Measurements from ENCODE around the gene MED7.

The MED7 gene

GRCh38 chr5:157180374-157181264 lies 38.0 kb upstream of the MED7 start, which contains the start of gene ITK:
Gene ITK (plus strand): TSS chr5:157180840. CDS start chr5:157180978, 138 bp downstream.
- peak within 1 kb of the TSS in 2 of 5 donors; percentile 33 to 40 for H3K4me3 ChIP-seq (ENCODE audit: low read depth in 1 of 5, low read length in 5 of 5)
- H3K4me1 ChIP-seq (ENCODE audit: control insufficient read depth in 5 of 5, insufficient read depth in 5 of 5, low read length in 5 of 5): no peaks in the 10 kb centered on the region
- H3K9me3 ChIP-seq (ENCODE audit: control insufficient read depth in 5 of 5, low read length in 5 of 5): peaks cover 0 to 3% (median 0%) of the 10 kb centered on the region in 5 donors
- H3K36me3 ChIP-seq (ENCODE audit: control insufficient read depth in 5 of 5, insufficient read depth in 5 of 5, low read length in 5 of 5): no peaks in the 10 kb centered on the region
- H3K27ac ChIP-seq (ENCODE audit: low read depth, low read length): no peak within 1 kb of the TSS
- H3K27me3 ChIP-seq (ENCODE audit: control insufficient read depth in 5 of 5, insufficient read depth in 4 of 5, low read length in 5 of 5): peaks cover 0 to 3% (median 0%) of the 10 kb centered on the region in 5 donors
- H3K9ac ChIP-seq (ENCODE audit: low read length in 5 of 5): no peak within 1 kb of the TSS

GRCh38 chr5:157178966-157179365 lies 36.3 kb upstream of the MED7 start:
- Histone ChIP-seq H3K9me3 (ENCODE audit: control insufficient read depth in 5 of 5, low read length in 5 of 5) (no peaks in the 10 kb centered on the region), H3K4me1 (ENCODE audit: control insufficient read depth in 5 of 5, insufficient read depth in 5 of 5, low read length in 5 of 5) (no peaks in the 10 kb centered on the region), H3K36me3 (ENCODE audit: control insufficient read depth in 5 of 5, insufficient read depth in 5 of 5, low read length in 5 of 5) (no peaks in the 10 kb centered on the region), H3K27me3 (ENCODE audit: control insufficient read depth in 5 of 5, insufficient read depth in 4 of 5, low read length in 5 of 5) (peaks cover 0 to 3% (median 0%) of the 10 kb centered on the region in 5 donors), H3K27ac (ENCODE audit: low read depth, low read length) (no peak overlapping the region), H3K9ac (ENCODE audit: low read length in 5 of 5) (no peak overlapping the region), H3K4me3 (ENCODE audit: low read depth in 1 of 5, low read length in 5 of 5) (no peak overlapping the region)

- no peaks in the 10 kb centered on the region for H3K4me1 ChIP-seq (ENCODE audit: control insufficient read depth in 5 of 5, insufficient read depth in 5 of 5, low read length in 5 of 5)
- no peak overlapping the region for H3K9ac ChIP-seq (ENCODE audit: low read length in 5 of 5)
- H3K36me3 ChIP-seq (ENCODE audit: control insufficient read depth in 5 of 5, insufficient read depth in 5 of 5, low read length in 5 of 5): no peaks in the 10 kb centered on the region
- H3K27me3 ChIP-seq (ENCODE audit: control insufficient read depth in 5 of 5, insufficient read depth in 4 of 5, low read length in 5 of 5): peaks cover 0 to 3% (median 0%) of the 10 kb centered on the region in 5 donors
- no peak overlapping the region for H3K27ac ChIP-seq (ENCODE audit: low read depth, low read length)
- no peaks in the 10 kb centered on the region for H3K9me3 ChIP-seq (ENCODE audit: control insufficient read depth in 5 of 5, low read length in 5 of 5)
- H3K4me3 ChIP-seq (ENCODE audit: low read depth in 1 of 5, low read length in 5 of 5): no peak overlapping the region
Measured at GRCh38 chr5:157177953-157178352, 35.3 kb upstream of the MED7 start.

GRCh38 chr5:157175071-157175612 lies 32.5 kb upstream of the MED7 start:
- Histone ChIP-seq H3K9me3 (ENCODE audit: control insufficient read depth in 5 of 5, low read length in 5 of 5) (no peaks in the 10 kb centered on the region), H3K4me3 (ENCODE audit: low read depth in 1 of 5, low read length in 5 of 5) (no peak overlapping the region), H3K9ac (ENCODE audit: low read length in 5 of 5) (no peak overlapping the region), H3K27me3 (ENCODE audit: control insufficient read depth in 5 of 5, insufficient read depth in 4 of 5, low read length in 5 of 5) (peaks cover 0 to 2% (median 0%) of the 10 kb centered on the region in 5 donors), H3K36me3 (ENCODE audit: control insufficient read depth in 5 of 5, insufficient read depth in 5 of 5, low read length in 5 of 5) (no peaks in the 10 kb centered on the region), H3K27ac (ENCODE audit: low read depth, low read length) (no peak overlapping the region), H3K4me1 (ENCODE audit: control insufficient read depth in 5 of 5, insufficient read depth in 5 of 5, low read length in 5 of 5) (no peaks in the 10 kb centered on the region)

GRCh38 chr5:157172403-157172802 lies 29.7 kb upstream of the MED7 start:
- no peak overlapping the region for H3K9ac ChIP-seq (ENCODE audit: low read length in 5 of 5)
- H3K4me1 ChIP-seq (ENCODE audit: control insufficient read depth in 5 of 5, insufficient read depth in 5 of 5, low read length in 5 of 5): no peaks in the 10 kb centered on the region
- H3K36me3 ChIP-seq (ENCODE audit: control insufficient read depth in 5 of 5, insufficient read depth in 5 of 5, low read length in 5 of 5): no peaks in the 10 kb centered on the region
- H3K9me3 ChIP-seq (ENCODE audit: control insufficient read depth in 5 of 5, low read length in 5 of 5): no peaks in the 10 kb centered on the region
- H3K4me3 ChIP-seq (ENCODE audit: low read depth in 1 of 5, low read length in 5 of 5): no peak overlapping the region
- H3K27ac ChIP-seq (ENCODE audit: low read depth, low read length): no peak overlapping the region
- H3K27me3 ChIP-seq (ENCODE audit: control insufficient read depth in 5 of 5, insufficient read depth in 4 of 5, low read length in 5 of 5): no peaks in the 10 kb centered on the region

- no peaks in the 10 kb centered on the region for H3K36me3 ChIP-seq (ENCODE audit: control insufficient read depth in 5 of 5, insufficient read depth in 5 of 5, low read length in 5 of 5)
- H3K9ac ChIP-seq (ENCODE audit: low read length in 5 of 5): no peak overlapping the region
- H3K27ac ChIP-seq (ENCODE audit: low read depth, low read length): no peak overlapping the region
- peaks cover 0 to 7% (median 0%) of the 10 kb centered on the region in 5 donors for H3K27me3 ChIP-seq (ENCODE audit: control insufficient read depth in 5 of 5, insufficient read depth in 4 of 5, low read length in 5 of 5)
- H3K4me3 ChIP-seq (ENCODE audit: low read depth in 1 of 5, low read length in 5 of 5): no peak overlapping the region
- H3K4me1 ChIP-seq (ENCODE audit: control insufficient read depth in 5 of 5, insufficient read depth in 5 of 5, low read length in 5 of 5): no peaks in the 10 kb centered on the region
- H3K9me3 ChIP-seq (ENCODE audit: control insufficient read depth in 5 of 5, low read length in 5 of 5): no peaks in the 10 kb centered on the region
Measured at GRCh38 chr5:157168286-157168685, 25.6 kb upstream of the MED7 start.

GRCh38 chr5:157167214-157167621 lies 24.6 kb upstream of the MED7 start:
- H3K27me3 ChIP-seq (ENCODE audit: control insufficient read depth in 5 of 5, insufficient read depth in 4 of 5, low read length in 5 of 5): peaks cover 0 to 7% (median 0%) of the 10 kb centered on the region in 5 donors
- no peak overlapping the region for H3K9ac ChIP-seq (ENCODE audit: low read length in 5 of 5)
- no peak overlapping the region for H3K4me3 ChIP-seq (ENCODE audit: low read depth in 1 of 5, low read length in 5 of 5)
- H3K9me3 ChIP-seq (ENCODE audit: control insufficient read depth in 5 of 5, low read length in 5 of 5): no peaks in the 10 kb centered on the region
- H3K36me3 ChIP-seq (ENCODE audit: control insufficient read depth in 5 of 5, insufficient read depth in 5 of 5, low read length in 5 of 5): no peaks in the 10 kb centered on the region
- no peaks in the 10 kb centered on the region for H3K4me1 ChIP-seq (ENCODE audit: control insufficient read depth in 5 of 5, insufficient read depth in 5 of 5, low read length in 5 of 5)
- H3K27ac ChIP-seq (ENCODE audit: low read depth, low read length): no peak overlapping the region

GRCh38 chr5:157166214-157167213 lies 23.8 kb upstream of the MED7 start, which contains the start of gene GARIN3:
Gene GARIN3 (minus strand): TSS chr5:157166264. CDS start chr5:157166168, 96 bp downstream.
- Histone ChIP-seq H3K27ac (ENCODE audit: low read depth, low read length) (no peak within 1 kb of the TSS), H3K9ac (ENCODE audit: low read length in 5 of 5) (no peak within 1 kb of the TSS), H3K9me3 (ENCODE audit: control insufficient read depth in 5 of 5, low read length in 5 of 5) (no peaks in the 10 kb centered on the region), H3K4me3 (ENCODE audit: low read depth in 1 of 5, low read length in 5 of 5) (no peak within 1 kb of the TSS), H3K4me1 (ENCODE audit: control insufficient read depth in 5 of 5, insufficient read depth in 5 of 5, low read length in 5 of 5) (no peaks in the 10 kb centered on the region), H3K36me3 (ENCODE audit: control insufficient read depth in 5 of 5, insufficient read depth in 5 of 5, low read length in 5 of 5) (no peaks in the 10 kb centered on the region), H3K27me3 (ENCODE audit: control insufficient read depth in 5 of 5, insufficient read depth in 4 of 5, low read length in 5 of 5) (peaks cover 0 to 7% (median 0%) of the 10 kb centered on the region in 5 donors)

- Histone ChIP-seq H3K9me3 (ENCODE audit: control insufficient read depth in 5 of 5, low read length in 5 of 5) (no peaks in the 10 kb centered on the region), H3K4me3 (ENCODE audit: low read depth in 1 of 5, low read length in 5 of 5) (no peak overlapping the region), H3K36me3 (ENCODE audit: control insufficient read depth in 5 of 5, insufficient read depth in 5 of 5, low read length in 5 of 5) (no peaks in the 10 kb centered on the region), H3K27ac (ENCODE audit: low read depth, low read length) (no peak overlapping the region), H3K27me3 (ENCODE audit: control insufficient read depth in 5 of 5, insufficient read depth in 4 of 5, low read length in 5 of 5) (peaks cover 0 to 7% (median 0%) of the 10 kb centered on the region in 5 donors), H3K4me1 (ENCODE audit: control insufficient read depth in 5 of 5, insufficient read depth in 5 of 5, low read length in 5 of 5) (no peaks in the 10 kb centered on the region), H3K9ac (ENCODE audit: low read length in 5 of 5) (no peak overlapping the region)
Measured at GRCh38 chr5:157165668-157166067, 23.0 kb upstream of the MED7 start.

Measured in subcutaneous abdominal adipose tissue (tissue), 5 donors.